GM12801 (cell line): ENCODE measurements around the gene SELL.

Experiments used
- CTCF ChIP-seq: IDR thresholded peaks from one replicate; pipeline ENCODE4 v1.5.1; 2011; ENCODE audit warnings: control low read depth; ENCODE audit not compliant: insufficient read length; ENCODE audit errors: extremely low read depth

SELL gene

GRCh38 chr1:169723763-169724162, 12.3 kb upstream of the SELL start:
- no peak for TF ChIP-seq CTCF

- no peak for TF ChIP-seq CTCF
Measured at GRCh38 chr1:169722779-169723178, 11.4 kb upstream of the SELL start.

- TF ChIP-seq CTCF = no peak
Measured at GRCh38 chr1:169712309-169712631, 850 bp upstream of the SELL start.

- TF ChIP-seq CTCF = no peak
Measured at GRCh38 chr1:169708647-169709046, 2.8 kb downstream of the SELL start.

GRCh38 chr1:169707912-169708604, 3.4 kb downstream of the SELL start:
- TF ChIP-seq CTCF = no peak

- TF ChIP-seq CTCF = no peak
Measured at GRCh38 chr1:169704797-169705196, 6.6 kb downstream of the SELL start.

- no peak for TF ChIP-seq CTCF
Measured at GRCh38 chr1:169701261-169702005, 10.0 kb downstream of the SELL start.
